Neuron (in vitro differentiated cells): Measurements from ENCODE around the gene ACACA.

Experiments used
- H2AFZ ChIP-seq: one replicate; pipeline ENCODE4 v1.6.1; 2013; ENCODE audit warnings: low read depth, mild to moderate bottlenecking, inconsistent platforms, low read length, moderate library complexity
- H3K27me3 ChIP-seq: one replicate; pipeline ENCODE4 v1.6.1; 2013; ENCODE audit warnings: low read length; ENCODE audit not compliant: insufficient read depth
- H3K36me3 ChIP-seq: one replicate; pipeline ENCODE4 v1.6.1; 2013; ENCODE audit warnings: low read length; ENCODE audit not compliant: insufficient read depth
- H3K4me1 ChIP-seq: one replicate; pipeline ENCODE4 v1.6.1; 2013; ENCODE audit warnings: low read length; ENCODE audit not compliant: insufficient read depth
- H3K4me3 ChIP-seq: 2 replicates; pipeline ENCODE4 v1.5.1; 2013; ENCODE audit warnings: mild to moderate bottlenecking, low read length, moderate library complexity
- H3K9me3 ChIP-seq: one replicate; pipeline ENCODE4 v1.6.1; 2013; ENCODE audit warnings: low read length

The ACACA gene

GRCh38 chr17:37109731-37110710, 296.6 kb downstream of the ACACA start:
- Histone ChIP-seq H3K4me1 (peaks cover 14% of the 10 kb centered on the region), H3K9me3 (no peaks in the 10 kb centered on the region), H3K27me3 (no peaks in the 10 kb centered on the region), H3K4me3 (no peak overlapping the region), H3K36me3 (peaks cover 52% of the 10 kb centered on the region), H2AFZ (no peak overlapping the region)

DNA sequence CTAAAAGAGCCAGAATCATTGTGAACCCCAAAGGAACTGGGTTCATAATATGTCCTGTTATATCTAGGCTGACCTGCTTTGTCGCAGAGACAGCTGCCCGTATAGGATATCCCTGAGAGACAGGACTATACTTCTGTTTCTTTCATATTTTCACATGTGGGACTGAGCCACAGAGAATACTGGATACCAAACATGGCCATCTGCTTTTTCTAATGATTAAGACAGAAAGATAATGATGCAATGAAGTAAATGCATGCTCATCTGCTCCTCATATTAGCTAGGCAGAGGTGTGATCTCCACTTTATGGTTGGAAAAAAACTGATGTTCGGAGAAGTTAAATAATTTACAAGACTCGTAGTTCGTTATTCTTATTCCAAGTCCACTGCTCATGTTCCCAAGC, 297.5 kb downstream of the ACACA start:
- Histone ChIP-seq H3K27me3 (no peaks in the 10 kb centered on the region), H3K9me3 (no peaks in the 10 kb centered on the region), H3K36me3 (peaks cover 61% of the 10 kb centered on the region), H3K4me3 (no peak overlapping the region), H2AFZ (no peak overlapping the region), H3K4me1 (peaks cover 14% of the 10 kb centered on the region)

DNA sequence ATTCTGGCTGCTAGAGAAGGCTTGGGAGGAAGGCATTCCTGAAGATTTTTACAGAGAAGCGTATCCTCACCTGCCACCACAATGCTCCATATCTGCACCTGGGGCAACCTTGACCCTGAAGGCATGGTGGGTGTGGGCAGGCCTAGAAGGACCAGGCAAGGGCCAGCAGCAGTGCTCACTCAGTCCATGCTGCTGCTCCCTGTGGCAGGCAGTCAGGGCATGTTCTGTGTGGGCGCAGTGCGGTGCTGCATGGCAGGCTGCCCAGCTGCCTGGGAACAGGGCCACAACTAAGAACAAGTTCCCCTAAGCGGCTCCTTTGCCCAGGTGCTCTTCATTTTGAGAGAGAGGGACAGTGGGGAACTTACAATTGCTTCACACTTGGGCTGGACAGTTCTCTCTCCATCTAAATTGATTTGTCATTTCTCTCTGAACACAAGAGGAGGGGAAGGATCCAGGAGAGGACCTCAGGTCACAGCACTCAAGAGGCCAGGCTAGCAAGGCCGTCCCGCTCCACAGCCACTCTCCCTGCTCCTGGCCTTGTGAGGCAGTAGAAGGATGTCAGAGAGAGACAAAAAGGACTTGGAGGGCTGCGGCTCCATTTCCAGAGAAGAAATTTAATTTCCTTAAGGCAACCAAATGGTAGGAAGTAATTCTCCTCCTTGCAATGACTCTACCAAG, 299.1 kb downstream of the ACACA start:
- H3K36me3 ChIP-seq: peaks cover 62% of the 10 kb centered on the region
- H3K4me1 ChIP-seq: peaks cover 14% of the 10 kb centered on the region
- H3K4me3 ChIP-seq: no peak overlapping the region
- no peaks in the 10 kb centered on the region for H3K9me3 ChIP-seq
- H2AFZ ChIP-seq: no peak overlapping the region
- H3K27me3 ChIP-seq: no peaks in the 10 kb centered on the region

DNA sequence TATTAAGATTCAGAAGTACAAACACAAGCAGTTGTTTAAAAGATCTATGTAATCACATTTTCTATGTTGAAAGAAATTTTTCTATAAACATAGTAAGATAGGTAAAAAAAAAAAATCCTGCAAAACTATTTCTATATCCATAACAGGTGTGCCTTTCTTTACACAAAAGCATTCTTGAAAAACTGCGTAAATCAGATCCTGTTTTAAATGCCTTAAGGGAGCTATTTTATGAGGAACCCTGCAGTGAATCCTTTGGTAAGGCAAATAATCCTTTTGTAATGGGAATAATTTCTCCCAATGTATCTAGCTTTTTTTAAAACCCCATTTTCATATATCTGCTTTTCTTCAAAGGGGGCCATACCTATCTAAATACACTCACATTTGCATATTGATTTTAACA, 300.6 kb downstream of the ACACA start:
- Histone ChIP-seq H2AFZ (no peak overlapping the region), H3K9me3 (no peaks in the 10 kb centered on the region), H3K4me1 (peaks cover 14% of the 10 kb centered on the region), H3K36me3 (peaks cover 62% of the 10 kb centered on the region), H3K4me3 (no peak overlapping the region), H3K27me3 (no peaks in the 10 kb centered on the region)

GRCh38 chr17:37103231-37103630, 303.4 kb downstream of the ACACA start:
- no peaks in the 10 kb centered on the region for H3K9me3 ChIP-seq
- H3K4me3 ChIP-seq: no peak overlapping the region
- peaks cover 42% of the 10 kb centered on the region for H3K36me3 ChIP-seq
- H3K27me3 ChIP-seq: no peaks in the 10 kb centered on the region
- H2AFZ ChIP-seq: no peak overlapping the region
- H3K4me1 ChIP-seq: peaks cover 5% of the 10 kb centered on the region

DNA sequence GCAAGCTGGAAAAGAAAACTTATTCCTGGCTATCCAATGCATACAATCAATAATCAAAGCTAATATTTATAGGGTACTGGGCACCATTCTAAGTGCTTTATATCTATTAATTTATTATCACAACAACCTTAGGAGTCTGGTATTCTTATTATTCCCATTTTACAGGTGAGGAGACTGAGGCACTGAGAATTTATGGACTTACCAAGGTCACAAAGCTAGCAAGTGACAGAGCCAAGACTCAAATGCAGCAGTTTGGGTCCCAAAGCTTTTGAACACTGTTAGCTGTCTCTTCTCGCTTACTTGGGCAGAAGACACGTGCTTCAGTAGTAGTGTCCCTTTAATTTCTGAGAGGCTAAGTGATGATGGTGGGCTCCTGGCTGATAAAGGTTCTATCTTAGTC, 305.3 kb downstream of the ACACA start:
- Histone ChIP-seq H3K36me3 (peaks cover 52% of the 10 kb centered on the region), H3K4me1 (peaks cover 5% of the 10 kb centered on the region), H3K27me3 (no peaks in the 10 kb centered on the region), H2AFZ (no peak overlapping the region), H3K9me3 (no peaks in the 10 kb centered on the region), H3K4me3 (no peak overlapping the region)

GRCh38 chr17:37100231-37100630, 306.4 kb downstream of the ACACA start:
- Histone ChIP-seq H3K27me3 (no peaks in the 10 kb centered on the region), H2AFZ (no peak overlapping the region), H3K4me3 (no peak overlapping the region), H3K36me3 (peaks cover 60% of the 10 kb centered on the region), H3K9me3 (no peaks in the 10 kb centered on the region), H3K4me1 (no peaks in the 10 kb centered on the region)

DNA sequence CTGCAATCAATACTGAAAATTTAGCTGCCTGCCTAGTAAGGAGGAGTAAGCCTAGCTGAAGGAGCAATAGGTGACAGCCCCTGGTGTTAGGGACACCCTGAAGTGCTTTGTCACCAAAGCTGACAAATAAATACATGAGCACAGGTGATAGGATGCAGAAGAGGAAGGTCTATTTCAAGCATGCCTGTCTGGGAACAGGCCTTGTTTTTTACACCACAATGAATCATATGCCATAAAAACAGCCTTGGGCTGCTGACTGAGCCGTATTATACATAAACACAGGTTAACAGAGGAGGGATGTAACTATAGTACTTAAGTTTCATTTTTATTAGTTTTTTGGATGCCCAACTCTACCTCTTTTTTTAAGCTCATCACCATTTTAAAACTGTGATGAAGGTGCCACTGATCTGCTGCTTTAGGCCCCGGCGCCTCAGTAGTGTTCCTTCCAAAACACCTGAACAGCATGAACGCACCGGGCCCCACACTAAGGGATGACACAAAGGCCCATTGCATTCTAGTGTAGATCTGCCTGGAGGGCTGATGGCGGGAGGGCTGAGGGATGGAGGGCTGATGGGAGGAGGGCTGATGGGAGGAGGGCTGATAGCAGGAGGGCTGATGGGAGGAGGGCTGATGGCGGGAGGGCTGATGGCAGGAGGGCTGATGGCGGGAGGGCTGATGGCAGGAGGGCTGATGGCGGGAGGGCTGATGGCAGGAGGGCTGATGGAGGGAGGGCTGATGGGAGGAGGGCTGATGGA, 307.5 kb downstream of the ACACA start:
- Histone ChIP-seq H3K4me1 (no peaks in the 10 kb centered on the region), H3K9me3 (no peaks in the 10 kb centered on the region), H3K27me3 (no peaks in the 10 kb centered on the region), H2AFZ (no peak overlapping the region), H3K36me3 (peaks cover 61% of the 10 kb centered on the region), H3K4me3 (no peak overlapping the region)

GRCh38 chr17:37098152-37098551, 308.5 kb downstream of the ACACA start:
- Histone ChIP-seq H3K9me3 (no peaks in the 10 kb centered on the region), H2AFZ (no peak overlapping the region), H3K4me3 (no peak overlapping the region), H3K27me3 (no peaks in the 10 kb centered on the region), H3K4me1 (no peaks in the 10 kb centered on the region), H3K36me3 (peaks cover 61% of the 10 kb centered on the region)

GRCh38 chr17:37097154-37097553, 309.5 kb downstream of the ACACA start:
- no peaks in the 10 kb centered on the region for H3K4me1 ChIP-seq
- no peaks in the 10 kb centered on the region for H3K9me3 ChIP-seq
- H3K4me3 ChIP-seq: no peak overlapping the region
- H2AFZ ChIP-seq: no peak overlapping the region
- no peaks in the 10 kb centered on the region for H3K27me3 ChIP-seq
- H3K36me3 ChIP-seq: peaks cover 60% of the 10 kb centered on the region

GRCh38 chr17:37096071-37096470, 310.6 kb downstream of the ACACA start:
- no peaks in the 10 kb centered on the region for H3K27me3 ChIP-seq
- H3K4me1 ChIP-seq: no peaks in the 10 kb centered on the region
- H3K9me3 ChIP-seq: no peaks in the 10 kb centered on the region
- H3K4me3 ChIP-seq: no peak overlapping the region
- peaks cover 52% of the 10 kb centered on the region for H3K36me3 ChIP-seq
- H2AFZ ChIP-seq: no peak overlapping the region

DNA sequence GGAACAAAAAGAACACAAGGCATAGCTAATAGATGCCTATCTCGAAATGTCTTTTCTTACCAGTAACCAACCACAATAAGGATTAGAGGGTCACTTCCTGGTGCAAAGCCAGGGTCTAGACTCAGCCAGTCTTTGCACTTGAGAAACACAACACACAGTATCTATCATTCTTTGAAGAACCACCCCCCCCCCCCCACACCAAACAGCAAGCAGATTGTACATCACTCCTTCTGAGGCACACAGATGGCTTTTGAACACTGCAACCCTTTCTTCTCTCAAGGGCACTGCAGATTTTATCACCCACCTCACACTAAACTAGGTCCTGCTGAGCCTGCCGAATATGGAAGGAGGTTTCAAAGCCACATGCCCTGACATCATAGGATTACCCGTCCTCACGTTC, 312.2 kb downstream of the ACACA start:
- H3K36me3 ChIP-seq: peaks cover 52% of the 10 kb centered on the region
- no peaks in the 10 kb centered on the region for H3K27me3 ChIP-seq
- no peak overlapping the region for H3K4me3 ChIP-seq
- no peaks in the 10 kb centered on the region for H3K9me3 ChIP-seq
- no peaks in the 10 kb centered on the region for H3K4me1 ChIP-seq
- H2AFZ ChIP-seq: no peak overlapping the region

DNA sequence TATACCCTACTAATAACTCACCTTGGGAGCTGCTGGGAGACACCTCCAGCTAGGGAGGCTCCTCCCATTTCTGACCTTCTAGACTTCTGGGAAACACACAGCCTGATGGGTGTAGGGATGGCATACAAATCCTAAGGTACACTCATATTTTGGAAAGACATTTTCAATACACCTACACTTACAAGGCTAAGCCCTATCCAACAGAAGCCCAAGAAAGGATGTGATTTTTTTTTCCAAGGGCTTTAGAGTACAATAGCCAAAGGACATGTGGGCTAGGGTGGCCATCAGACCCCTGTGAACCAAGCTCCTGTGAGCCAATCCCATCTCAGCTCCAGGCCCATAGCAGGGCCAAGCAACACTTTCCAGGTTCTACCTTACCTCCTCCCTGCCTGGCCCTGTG, 313.9 kb downstream of the ACACA start:
- Histone ChIP-seq H3K4me1 (peaks cover 10% of the 10 kb centered on the region), H3K9me3 (no peaks in the 10 kb centered on the region), H2AFZ (no peak overlapping the region), H3K27me3 (no peaks in the 10 kb centered on the region), H3K36me3 (peaks cover 49% of the 10 kb centered on the region), H3K4me3 (no peak overlapping the region)
